GM21529 (cell line): ENCODE data around the gene TBC1D10B.
A peak's percentile ranks its signal among the peaks of the same experiment; 100 is the strongest.
"Not testable (repeated sequence)": the region's sequence is repeated elsewhere in the genome, so short reads cannot be mapped to it uniquely, and the experiment has no call there.

Experiments
- ATAC-seq: cut with Tn5 transposase; IDR thresholded peaks from one replicate; pipeline ENCODE4 v1.9.1; 2021; ENCODE audit not compliant: unreplicated experiment

Gene TBC1D10B

DNA sequence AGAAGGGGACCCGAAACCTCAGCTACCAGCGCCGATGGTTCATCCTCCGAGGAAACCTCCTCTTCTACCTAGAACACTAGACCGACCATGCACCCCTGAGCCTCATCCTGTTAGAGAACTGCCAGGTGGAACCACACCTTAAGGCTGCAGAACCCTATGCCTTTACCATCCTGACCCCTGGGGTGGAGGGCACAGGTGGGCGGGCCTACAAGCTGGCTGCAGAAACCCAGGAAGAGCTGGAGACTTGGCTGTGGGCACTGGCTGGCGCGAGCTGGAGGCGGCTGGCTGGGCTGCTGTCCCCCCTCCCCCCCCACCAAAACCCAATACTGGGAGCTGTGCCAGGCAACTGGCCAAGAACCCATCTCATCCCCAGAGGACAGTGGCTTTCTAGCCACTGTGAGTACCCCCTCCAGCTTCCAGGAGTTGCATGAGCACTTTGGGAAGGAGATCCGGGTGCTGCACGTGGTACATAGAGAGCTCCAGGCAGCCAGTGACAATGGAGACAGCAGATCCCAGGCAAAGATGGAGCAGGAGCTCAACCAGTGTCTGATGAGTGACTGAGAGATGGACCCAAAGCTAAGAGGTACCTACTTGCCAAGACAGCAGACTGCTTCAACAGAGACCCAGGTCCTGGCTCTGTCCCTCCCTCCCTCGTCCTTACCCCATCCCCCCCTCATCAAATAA, 13.8 kb downstream of the TBC1D10B start:
- no peak for ATAC-seq

DNA sequence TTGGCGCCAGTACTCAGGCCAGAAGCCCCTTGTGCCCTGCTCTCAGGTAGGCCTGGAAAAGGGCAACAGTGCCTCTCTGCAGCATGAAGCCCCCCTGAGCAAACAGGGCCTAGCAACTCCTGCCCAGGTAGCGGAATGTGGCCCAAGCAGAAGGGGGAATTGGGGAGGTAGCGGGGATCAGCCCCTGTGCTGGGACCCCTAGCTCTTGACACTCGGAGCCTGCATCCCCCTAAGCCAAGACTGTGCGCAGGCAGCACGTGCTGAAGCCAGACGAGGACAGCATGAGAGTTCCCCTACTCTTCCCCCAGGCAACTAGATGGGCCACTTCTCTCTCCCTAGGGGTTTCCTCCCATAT, 14.4 kb downstream of the TBC1D10B start:
- no peak for ATAC-seq

DNA sequence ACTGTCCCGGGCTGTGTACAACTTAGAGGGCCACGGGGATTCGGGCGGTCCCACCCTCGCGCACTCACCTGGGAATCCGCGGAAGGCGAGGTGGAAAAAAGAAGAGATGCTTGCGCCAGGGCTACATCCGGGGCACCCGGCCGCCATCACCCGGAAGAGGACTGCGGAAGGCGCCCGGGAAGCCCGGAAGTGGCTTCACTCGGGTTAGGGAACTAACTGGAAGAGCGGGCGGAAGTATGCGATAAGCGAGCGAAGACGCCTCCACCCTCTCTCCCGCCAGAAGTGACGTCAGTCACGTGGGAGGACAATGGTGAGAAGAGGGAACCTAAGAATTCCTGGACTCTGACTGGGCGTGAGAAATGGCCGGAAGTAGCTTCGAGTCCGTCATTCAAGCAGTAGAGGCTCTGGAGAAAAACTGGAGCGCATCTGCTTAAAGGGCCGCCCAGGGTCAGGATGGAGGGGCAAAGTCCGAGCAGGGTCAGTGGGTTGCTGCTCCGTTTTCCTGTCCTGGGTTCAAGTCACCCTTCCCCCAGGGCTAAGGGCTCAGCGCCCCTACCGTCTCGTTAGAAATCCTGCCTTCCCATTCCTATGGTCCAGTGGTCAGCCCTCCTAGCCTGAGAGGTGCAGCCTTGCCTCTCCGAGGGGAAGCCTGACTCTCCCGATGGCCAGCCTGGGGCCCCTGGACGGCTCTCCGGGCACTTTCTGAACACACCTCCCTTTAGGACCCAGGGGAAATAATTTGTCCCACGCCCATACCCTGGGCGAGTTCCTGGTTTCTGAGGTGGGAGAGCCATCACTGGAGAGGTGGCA, 14.9 kb downstream of the TBC1D10B start, which contains the start of gene CD2BP2:
Gene CD2BP2, minus strand, starts transcription at position 165 of the 810 bp plus-strand sequence. CDS start 627 bp downstream, outside the sequence.
- peak; percentile 55 for ATAC-seq

DNA sequence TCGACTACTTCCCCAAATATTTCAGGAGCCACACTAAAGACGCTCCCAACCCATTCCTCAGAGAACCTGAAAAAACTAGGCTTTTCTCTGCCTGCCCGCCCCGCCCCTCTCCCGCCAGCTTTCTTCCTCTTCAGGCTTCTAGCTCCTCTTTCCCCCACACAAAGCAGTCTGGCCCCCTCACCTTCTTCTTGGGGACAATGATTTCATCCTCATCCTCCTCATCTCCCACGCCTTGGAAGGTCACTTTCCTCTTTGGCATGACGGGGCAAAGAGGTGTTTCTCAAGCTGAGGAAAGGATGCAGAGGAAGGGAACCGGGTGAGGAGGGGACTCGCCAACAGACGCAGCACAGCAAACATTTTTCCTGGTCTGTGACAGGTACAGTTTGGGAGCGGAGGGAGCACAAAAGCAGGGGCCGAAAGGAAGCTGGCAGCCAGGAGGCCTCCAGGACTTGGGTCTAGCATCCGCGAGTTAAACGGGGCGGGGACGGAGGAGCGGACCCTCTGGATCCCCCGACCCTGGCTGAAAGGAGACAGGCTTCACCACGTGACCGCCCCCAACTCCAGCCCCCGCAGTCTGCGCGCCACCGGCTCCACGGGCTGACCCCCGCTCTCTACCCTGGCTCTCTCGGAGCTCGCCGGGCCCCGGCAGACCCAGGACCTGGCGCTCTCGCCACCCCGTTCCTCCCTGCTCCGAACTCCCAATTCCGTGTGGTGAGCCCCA, 15.7 kb downstream of the TBC1D10B start:
- ATAC-seq: peak; percentile 8

DNA sequence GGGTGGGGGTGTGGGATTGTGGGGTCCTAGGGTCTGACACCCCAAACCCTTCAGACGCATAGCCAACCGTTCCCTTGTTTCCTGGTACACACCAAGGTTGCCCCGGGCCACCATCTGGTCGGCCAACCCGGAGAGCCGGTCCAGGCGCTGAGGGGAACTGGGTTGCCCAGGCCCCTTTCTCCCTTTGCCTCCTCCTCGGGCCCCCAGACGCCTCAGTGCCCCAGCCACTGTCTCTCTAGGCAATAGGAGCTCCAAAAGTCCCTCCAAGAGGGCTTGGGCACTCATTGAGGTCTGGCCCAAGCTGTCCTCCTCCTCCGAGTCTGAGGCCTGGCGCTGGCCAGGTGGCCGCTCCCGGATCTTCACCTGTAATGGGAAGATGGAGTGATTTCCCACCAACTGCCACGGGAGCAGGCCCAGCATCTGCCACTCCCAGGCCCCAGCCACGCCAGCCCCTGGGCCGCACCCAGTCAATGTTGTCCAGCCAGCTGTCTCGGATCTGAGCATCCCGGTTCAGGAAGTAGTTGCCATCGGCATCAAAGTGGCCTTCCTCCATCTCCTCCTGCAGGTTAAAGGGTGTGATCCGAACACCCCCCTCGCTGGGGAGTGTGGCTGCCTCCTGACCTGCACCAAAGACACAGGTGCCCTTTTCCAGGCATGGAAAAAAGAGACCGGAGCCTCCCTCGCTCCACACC, 16.7 kb downstream of the TBC1D10B start:
- no peak for ATAC-seq

DNA sequence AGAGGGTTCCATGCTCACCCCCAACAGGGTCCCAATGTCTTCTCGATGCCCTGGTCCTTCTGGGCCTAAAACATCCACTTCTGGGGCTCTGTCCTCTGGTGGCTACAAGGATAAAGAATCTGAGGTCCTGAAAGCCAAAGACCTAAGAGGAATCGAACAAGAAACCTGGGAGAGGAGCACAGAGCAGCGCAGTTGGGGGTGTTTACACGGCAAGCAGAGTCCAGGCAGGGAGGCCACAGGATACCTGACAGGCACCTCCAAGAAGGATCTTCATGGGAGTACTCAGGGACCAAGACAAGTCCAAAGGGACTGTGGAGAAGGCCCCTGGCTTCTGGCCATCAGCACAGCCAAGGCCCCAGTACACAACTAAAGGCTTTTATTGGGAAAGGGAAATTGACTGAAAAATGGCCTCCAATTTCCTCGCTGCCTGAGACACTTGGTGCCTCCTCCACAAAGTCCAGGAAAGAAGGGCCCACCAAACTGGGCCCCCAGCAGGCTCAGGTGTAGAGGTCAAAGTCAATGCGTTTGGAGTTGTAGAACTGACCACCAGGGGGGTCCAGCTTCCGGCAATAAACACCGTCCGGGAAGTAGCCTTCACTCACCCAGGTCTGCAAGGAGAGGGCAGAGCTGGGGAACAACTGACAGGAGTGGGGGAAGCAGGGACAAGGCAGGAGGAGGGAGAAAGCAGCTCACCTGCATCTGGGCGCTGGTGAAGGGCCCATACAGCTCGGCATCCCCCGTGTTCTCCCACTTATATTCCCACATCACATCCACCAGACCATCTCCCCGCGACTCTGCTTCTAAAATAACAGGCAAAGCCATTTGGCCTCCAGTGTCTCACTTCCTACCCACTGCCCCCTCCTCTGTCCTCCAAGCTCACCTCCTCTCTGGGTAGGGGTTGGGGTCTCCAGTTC, 17.5 kb downstream of the TBC1D10B start:
- ATAC-seq: no peak

DNA sequence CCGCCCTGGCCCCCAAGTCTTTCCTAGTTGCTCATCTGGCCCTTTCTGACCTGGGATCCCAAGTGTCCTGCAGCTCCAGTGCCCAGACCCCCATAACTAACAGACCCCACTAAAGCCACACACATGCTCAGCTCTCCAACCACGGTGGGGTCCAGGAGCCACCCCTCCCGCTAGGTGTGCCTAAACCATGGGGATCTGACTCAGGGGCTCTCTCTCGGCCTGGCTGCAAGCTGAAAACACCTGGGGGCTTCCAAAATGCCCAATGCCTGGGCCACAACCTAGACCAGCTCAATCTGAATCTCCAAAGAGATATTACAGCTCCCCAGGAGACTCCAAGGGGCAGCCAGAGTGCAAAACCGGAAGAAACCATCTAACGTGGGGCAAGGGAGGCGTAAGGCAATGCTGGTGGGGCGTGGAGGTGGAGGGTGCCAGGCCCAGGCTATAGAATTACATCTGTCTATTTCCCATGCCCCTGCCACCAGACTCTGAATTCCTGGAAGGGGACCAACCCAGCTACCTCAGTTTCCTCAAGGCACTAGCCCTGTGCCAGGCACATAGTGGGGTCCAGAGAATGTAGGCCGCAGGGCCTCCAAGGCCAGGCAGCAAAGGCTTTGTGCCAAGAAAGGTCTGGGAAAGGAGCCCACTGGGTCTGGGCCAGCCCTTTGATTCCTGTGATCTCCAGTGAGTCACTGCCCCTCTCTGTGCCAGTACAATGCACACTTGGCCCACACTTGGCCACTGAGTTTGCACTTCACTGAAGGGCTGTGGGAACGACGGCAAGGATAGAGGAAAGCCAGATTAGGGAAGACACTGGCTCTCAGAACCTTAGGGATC, 18.5 kb downstream of the TBC1D10B start:
- no peak for ATAC-seq

DNA sequence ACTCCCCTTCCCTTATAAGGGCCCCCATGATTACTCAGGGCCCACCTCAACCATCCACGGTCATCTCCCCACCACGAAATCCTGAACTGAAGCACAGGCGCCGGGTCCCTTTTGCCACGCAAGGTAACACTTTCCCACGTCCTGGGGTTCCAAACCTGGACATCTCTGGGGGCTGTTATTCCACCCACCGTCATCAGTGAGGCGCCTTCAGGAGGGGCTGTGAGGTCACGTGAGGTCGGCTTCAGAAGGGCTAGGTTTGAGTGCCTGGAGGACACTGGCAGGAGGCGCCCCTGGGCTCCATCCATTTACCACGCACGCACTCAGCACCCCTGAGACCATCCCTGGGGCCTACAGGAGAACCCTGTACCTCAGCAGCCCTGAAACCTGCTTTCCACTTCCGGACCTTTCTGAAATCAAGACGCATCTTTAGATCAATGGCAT, 19.3 kb downstream of the TBC1D10B start:
- ATAC-seq: no peak

DNA sequence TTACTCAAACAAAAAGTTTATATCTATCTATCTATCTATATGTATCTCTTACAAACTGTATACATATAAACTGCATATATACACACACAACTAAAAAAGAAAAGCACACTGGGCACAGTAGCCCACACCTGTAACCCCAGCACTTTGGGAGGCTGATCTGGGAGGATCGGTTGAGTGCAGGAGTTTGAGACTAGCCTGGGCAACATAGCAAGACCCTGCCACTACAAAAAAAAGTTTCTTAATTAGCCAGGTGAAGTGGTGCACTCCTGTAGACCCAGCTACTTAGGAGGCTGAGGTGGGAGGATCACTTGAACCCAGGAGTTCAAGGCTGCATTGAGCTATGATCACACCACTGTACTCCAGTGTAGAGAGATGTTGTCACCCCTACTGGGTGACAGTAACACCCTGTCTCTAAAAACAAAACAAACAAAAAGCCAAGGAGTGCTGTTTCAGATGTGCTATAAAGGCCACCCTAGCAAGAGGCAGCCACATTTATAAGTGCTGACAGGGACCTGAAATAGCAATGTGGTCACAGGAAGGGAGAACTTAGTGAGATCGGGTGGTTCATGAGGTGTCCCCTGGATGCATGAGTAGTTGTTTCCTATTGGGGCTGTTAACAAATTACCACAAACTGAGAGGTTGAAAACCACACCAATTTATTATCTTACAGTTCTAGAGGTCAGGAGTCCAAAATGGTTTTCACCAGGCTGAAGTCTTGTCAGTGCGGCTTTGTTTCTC, 20.0 kb downstream of the TBC1D10B start:
- ATAC-seq: no peak

DNA sequence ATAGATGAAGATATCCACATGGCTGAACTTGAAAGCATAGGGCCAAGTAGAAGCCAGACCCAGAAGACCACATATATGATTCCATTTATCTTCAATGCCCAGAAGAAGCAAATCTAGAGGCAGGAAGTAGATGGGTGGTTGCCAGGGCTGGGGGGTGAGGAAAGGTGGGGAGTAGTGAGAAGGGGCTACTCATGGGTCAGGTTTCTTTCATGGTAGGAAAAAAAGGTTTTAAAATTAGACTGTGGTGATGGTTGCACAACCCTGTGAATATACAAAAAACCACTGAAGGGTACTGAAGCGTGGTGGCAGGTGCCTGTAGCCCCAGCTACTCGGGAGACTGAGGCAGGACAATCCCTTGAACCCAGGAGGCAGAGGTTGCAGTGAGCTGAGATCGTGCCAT, 20.6 kb downstream of the TBC1D10B start:
- ATAC-seq: no peak

DNA sequence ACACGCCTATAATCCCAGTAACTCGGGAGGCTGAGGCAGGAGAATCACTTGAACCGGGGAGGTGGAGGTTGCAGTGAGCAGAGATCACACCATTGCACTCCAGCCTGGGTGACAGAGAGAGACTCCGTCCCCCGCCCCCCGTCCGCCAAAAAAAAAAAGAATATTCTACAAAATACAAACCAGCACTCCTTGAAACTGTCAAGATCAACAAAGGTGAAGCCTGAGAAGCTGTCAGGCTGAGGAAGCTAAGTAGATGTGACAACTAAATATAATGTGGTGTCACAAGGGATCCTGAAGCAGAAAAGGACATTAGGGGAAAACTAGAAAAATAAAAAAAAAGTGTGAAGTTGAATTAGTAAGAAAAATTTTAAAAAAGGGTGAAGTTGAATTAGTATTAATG, 21.4 kb downstream of the TBC1D10B start:
- no peak for ATAC-seq

DNA sequence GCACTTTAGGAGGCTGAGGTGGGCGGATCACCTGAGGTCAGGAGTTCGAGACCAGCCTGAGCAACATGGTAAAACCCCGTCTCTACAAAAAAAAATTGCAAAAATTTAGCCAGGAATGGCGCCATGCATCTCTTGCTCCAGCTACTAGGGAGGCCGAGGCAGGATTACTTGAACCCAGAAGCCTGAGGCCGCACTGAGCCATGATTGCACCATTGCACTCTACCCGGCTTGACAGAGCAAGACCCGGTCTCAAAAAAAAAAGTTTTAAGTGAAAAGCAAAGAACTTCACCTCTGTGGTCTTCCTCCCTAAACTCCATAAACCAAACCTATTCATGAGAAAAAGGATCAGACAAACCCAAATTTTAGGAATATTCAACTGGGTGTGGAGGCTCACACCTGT, 22.2 kb downstream of the TBC1D10B start:
- no peak for ATAC-seq

DNA sequence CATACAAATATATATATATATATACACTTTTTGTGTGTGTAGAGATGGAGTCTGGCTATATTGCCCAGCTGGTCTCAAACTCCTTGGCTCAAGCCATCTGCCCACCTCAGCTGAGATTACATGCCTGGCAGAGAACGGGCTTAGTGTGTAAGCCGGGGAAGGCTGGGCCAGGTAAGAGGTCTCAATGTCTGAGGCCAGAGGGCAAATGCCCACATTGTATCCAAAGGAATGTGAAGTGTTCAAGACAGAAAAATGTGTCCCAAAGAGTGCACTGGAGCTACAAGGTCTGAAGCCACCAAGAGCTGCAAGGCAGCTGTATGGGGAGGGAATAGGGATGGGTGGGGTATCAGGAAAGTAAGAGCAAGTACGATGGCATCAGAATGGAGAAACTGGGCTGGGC, 24.0 kb downstream of the TBC1D10B start:
- ATAC-seq: no peak

DNA sequence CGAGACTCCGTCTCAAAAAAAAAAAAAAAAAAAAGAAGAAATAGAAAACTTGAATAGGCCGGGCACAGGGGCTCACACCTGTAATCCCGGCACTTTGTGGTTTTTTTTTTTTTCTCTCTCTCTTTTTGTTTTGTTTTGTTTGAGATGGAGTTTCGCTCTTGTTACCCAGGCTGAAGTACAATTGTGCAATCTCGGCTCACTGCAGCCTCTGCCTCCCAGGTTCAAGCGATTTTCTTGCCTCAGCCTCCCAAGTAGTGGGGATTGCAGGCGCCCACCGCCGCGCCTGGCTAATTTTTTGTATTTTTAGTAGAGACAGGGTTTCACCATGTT, 26.8 kb downstream of the TBC1D10B start:
- ATAC-seq: not testable (repeated sequence)

DNA sequence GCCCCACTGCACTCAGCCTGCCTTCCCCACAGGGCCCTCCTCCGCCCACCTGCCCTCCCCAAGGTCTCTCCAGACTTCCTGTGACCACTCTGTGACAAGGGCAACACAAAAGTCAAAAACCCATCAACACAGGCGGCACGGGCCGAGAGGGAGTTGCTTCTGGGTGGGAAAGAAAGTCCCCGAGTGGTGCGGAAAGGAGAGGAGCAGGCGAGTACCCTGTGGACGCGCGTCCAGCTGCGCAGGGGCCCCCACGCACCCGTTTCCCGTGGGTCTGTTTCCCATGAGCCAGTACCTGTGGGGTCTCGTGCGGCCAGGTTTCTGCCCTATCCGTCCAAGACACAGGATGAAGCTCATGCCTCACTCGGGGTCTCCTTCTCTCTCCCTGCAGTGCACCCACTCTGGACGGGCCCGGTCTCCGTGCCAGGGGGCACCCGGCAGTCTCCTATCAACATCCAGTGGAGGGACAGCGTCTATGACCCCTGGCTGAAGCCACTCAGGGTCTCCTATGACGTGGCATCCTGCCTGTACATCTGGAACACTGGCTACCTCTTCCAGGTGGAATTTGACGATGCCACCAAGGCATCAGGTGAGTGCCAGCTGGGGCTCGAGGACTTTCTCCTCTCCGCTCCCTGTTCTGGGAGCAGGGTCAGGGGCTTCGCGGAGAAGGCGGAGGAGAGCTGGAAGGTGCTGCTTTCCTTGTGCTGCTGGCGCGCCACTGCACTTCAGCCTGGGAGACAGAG, 27.4 kb downstream of the TBC1D10B start:
- ATAC-seq: no peak

DNA sequence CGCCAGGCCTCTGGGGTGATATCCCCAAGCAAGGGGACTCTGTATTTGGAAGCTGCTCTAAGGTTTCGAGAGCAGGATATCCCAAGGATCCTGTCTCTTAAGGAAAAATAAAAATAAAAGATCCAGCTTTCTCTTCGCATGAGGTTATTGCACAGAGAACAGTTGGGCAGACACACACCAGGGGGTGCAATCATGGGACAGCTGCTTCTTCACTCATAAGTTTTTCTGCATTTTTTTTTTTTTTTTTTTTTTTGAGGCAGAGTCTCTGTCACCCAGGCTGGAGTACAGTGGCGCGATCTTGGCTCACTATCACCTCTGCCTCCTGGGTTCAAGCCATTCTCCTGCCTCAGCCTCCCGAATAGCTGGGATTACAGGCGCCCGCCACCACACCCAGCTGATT, 28.3 kb downstream of the TBC1D10B start:
- ATAC-seq: not testable (repeated sequence)

DNA sequence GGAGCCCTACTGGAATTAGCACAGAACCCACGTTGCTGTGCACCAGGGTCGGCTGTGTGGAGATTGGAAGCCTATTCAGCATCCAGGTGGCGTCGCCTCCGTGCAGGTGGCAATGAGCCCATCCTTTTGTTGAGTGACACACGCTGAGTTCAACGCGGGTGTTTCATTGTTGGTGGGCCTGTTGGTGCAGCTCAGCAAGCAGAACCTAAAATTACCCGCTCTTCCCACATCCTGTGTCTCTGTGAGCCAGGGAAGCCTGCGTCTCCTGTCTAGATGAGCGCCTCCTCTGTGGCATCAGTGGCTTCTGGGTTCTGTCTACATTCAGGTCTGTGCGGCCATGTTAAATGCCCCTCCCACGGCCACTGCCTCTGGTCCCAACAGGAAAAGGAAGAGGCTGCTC, 29.7 kb downstream of the TBC1D10B start:
- ATAC-seq: no peak

DNA sequence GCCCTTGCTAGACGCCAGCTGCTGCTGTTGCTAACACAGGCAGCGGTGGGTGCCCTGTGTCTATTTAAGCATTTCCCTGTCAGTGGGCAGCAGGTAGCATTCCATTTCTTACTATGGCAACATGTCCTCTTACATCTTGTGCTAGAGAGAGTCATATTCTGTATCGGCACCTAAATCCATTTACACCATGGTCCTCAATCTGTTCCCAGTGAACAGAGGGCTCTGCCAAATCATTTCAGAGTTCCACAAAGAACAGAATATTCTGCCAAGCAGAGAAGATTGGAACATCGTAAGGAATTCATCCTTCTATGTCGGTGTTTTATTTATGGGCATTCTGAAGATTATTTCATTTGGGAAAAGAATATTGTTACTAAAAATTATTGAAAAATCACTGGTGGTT, 31.6 kb downstream of the TBC1D10B start:
- ATAC-seq: not testable (repeated sequence)
